Lower lobe of right lung (tissue), 2 donors: Measurements from ENCODE around the gene ASPN. TPM values are rescaled to one million over a fixed set of nuclear protein-coding genes. Genes with fewer than 3 reads are reported as not detected.
A peak's percentile ranks its signal among the peaks of the same experiment; 100 is the strongest.

ENCODE experiments used
- ATAC-seq, 2 donors: fragments of 200-7000 bp; cut with Tn5 transposase; one replicate each; pipeline ENCODE4 v1.9.1; 2020 to 2022; ENCODE audit warnings: mild to moderate bottlenecking in 2 of 2, moderate library complexity in 2 of 2
- DNase-seq: peaks from one replicate; pipeline ENCODE4 v3.0.0-alpha.2; 2020
- H3K27ac ChIP-seq: fragments of 200-600 bp; one replicate; pipeline ENCODE4 v1.8.0; 2022
- H3K27me3 ChIP-seq: fragments of 200-600 bp; one replicate; pipeline ENCODE4 v1.8.0; 2022; ENCODE audit warnings: low read depth
- H3K36me3 ChIP-seq: fragments of 200-600 bp; one replicate; pipeline ENCODE4 v1.8.0; 2022; ENCODE audit warnings: mild to moderate bottlenecking
- H3K4me1 ChIP-seq: fragments of 200-600 bp; one replicate; pipeline ENCODE4 v1.8.0; 2022
- H3K4me3 ChIP-seq: fragments of 200-600 bp; one replicate; pipeline ENCODE4 v1.8.0; 2022; ENCODE audit warnings: mild to moderate bottlenecking
- H3K9me3 ChIP-seq: fragments of 200-600 bp; one replicate; pipeline ENCODE4 v1.8.0; 2022
- CTCF ChIP-seq: fragments of 200-600 bp; IDR thresholded peaks from one replicate; pipeline ENCODE4 v1.8.0; 2022; ENCODE audit warnings: antibody characterized with exemption, mild to moderate bottlenecking
- intact Hi-C: fragments of 100-400 bp; cut with DNase I; formaldehyde crosslinking; loops from one replicate; pipeline ENCODE4 v1.11.0; 2022
- total RNA-seq: library from RNA; stranded (reverse); fragmentation: NEBNext Ultra II Directional; extraction: Animal tissue kit (Norgen Biotek cat#: 25700); gene quantifications from one replicate; pipeline ENCODE4 v1.2.1, GENCODE V29; 2021
- donor health status: DM: no; HTN: yes; CAD: no; lungs with severe emphysema.

The ASPN gene
- total RNA-seq, 1 donor from 2014 or later: 2.3 TPM

GRCh38 chr9:92510747-92511146 lies 28.4 kb upstream of the ASPN start:
- H3K4me3 ChIP-seq: no peak overlapping the region
- no peaks in the 10 kb centered on the region for H3K36me3 ChIP-seq
- peaks cover 6% of the 10 kb centered on the region for H3K4me1 ChIP-seq
- ATAC-seq: no peak
- no peaks in the 10 kb centered on the region for H3K9me3 ChIP-seq
- no peaks in the 10 kb centered on the region for H3K27me3 ChIP-seq
- no peak overlapping the region for H3K27ac ChIP-seq
- intact Hi-C loops: no loop called here
- DNase-seq: no peak
- TF ChIP-seq CTCF: no peak

- H3K4me3 ChIP-seq: no peak overlapping the region
- H3K9me3 ChIP-seq: no peaks in the 10 kb centered on the region
- no peak for DNase-seq
- H3K4me1 ChIP-seq: peaks cover 6% of the 10 kb centered on the region
- no peak for TF ChIP-seq CTCF
- no peak overlapping the region for H3K27ac ChIP-seq
- intact Hi-C loops: no loop called here
- no peaks in the 10 kb centered on the region for H3K27me3 ChIP-seq
- H3K36me3 ChIP-seq: no peaks in the 10 kb centered on the region
- ATAC-seq: no peak
These were observed 26.7 kb upstream of the ASPN start for GRCh38 chr9:92509050-92509449.

GRCh38 chr9:92508018-92508820 lies 25.9 kb upstream of the ASPN start:
- no peaks in the 10 kb centered on the region for H3K36me3 ChIP-seq
- intact Hi-C loops: no loop called here
- no peaks in the 10 kb centered on the region for H3K9me3 ChIP-seq
- no peak for ATAC-seq
- DNase-seq: no peak
- peaks cover 6% of the 10 kb centered on the region for H3K4me1 ChIP-seq
- no peak overlapping the region for H3K27ac ChIP-seq
- no peak for TF ChIP-seq CTCF
- H3K27me3 ChIP-seq: no peaks in the 10 kb centered on the region
- H3K4me3 ChIP-seq: no peak overlapping the region

GRCh38 chr9:92507496-92507895 lies 25.2 kb upstream of the ASPN start:
- Histone ChIP-seq H3K4me1 (peaks cover 6% of the 10 kb centered on the region), H3K27me3 (no peaks in the 10 kb centered on the region), H3K9me3 (no peaks in the 10 kb centered on the region), H3K27ac (peak overlapping the region; percentile 25), H3K4me3 (no peak overlapping the region), H3K36me3 (no peaks in the 10 kb centered on the region)
- ATAC-seq: no peak
- intact Hi-C loops: no loop called here
- TF ChIP-seq CTCF: no peak
- no peak for DNase-seq

GRCh38 chr9:92507005-92507404 lies 24.7 kb upstream of the ASPN start:
- Histone ChIP-seq H3K27me3 (no peaks in the 10 kb centered on the region), H3K4me1 (peaks cover 7% of the 10 kb centered on the region), H3K27ac (peak overlapping the region; percentile 32), H3K4me3 (no peak overlapping the region), H3K9me3 (no peaks in the 10 kb centered on the region), H3K36me3 (no peaks in the 10 kb centered on the region)
- DNase-seq (no peak), ATAC-seq (no peak)
- no peak for TF ChIP-seq CTCF
- intact Hi-C loops: no loop called here
